RPMI8226 (cell line): ENCODE results near the gene UBL4A.
A peak's percentile ranks its signal among the peaks of the same experiment; 100 is the strongest.

Experiments
- DNase-seq: peaks from one replicate; pipeline ENCODE4 v3.0.0-alpha.2; 2015

The UBL4A gene

GRCh38 chrX:154436983-154437752 is 49.2 kb downstream of the UBL4A start, which contains the start of gene GDI1:
Gene GDI1 (plus strand): TSS chrX:154437154. CDS start chrX:154437255, 101 bp downstream.
- DNase-seq: peak; percentile 51

- DNase-seq: peak; percentile 53
Observed at GRCh38 chrX:154436374-154436982, 49.9 kb downstream of the UBL4A start.

GRCh38 chrX:154435171-154435733 is 51.2 kb downstream of the UBL4A start:
- DNase-seq: no peak

GRCh38 chrX:154434394-154435168 is 51.8 kb downstream of the UBL4A start:
- no peak for DNase-seq
